Breast epithelium (tissue), 3 donors: Measurements from ENCODE around the gene NBPF3.

Experiments
- CTCF ChIP-seq, 3 donors: fragments of 450-650 bp; IDR thresholded peaks; one replicate each; pipeline ENCODE4 v1.5.1; 2016 to 2017; ENCODE audit warnings: antibody characterized with exemption in 3 of 3, mild to moderate bottlenecking in 3 of 3, moderate library complexity in 3 of 3
- POLR2A ChIP-seq: fragments of 450-650 bp; IDR thresholded peaks from one replicate; pipeline ENCODE4 v1.6.1; 2016; ENCODE audit warnings: antibody characterized with exemption, mild to moderate bottlenecking, moderate library complexity
- POLR2AphosphoS5 ChIP-seq, 3 donors: sonication (generic); formaldehyde crosslinking; IDR thresholded peaks; one replicate each; pipeline ENCODE4 v1.6.1; 2017; ENCODE audit warnings: antibody characterized with exemption in 3 of 3

GRCh38 chr1:21532496-21532895 lies 92.6 kb downstream of the NBPF3 start:
- no peak for TF ChIP-seq CTCF (IDR thresholded peaks at IDR 0.05)
- TF ChIP-seq POLR2A: no peak
- no peak for TF ChIP-seq POLR2AphosphoS5 (IDR thresholded peaks at IDR 0.05)
